Activated naive CD8-positive, alpha-beta T cell treated with anti-CD3 and anti-CD28 coated beads, Interleukin-2, amount 10 ng/mL, durations not matched to agents 7 days and 5 days (primary cell): ENCODE data around the gene KIF26B. TPM values are rescaled to one million over a fixed set of nuclear protein-coding genes. Genes with fewer than 3 reads are reported as not detected.

ENCODE experiments used
- ATAC-seq: fragments of 150-1000 bp; cut with Tn5 transposase; one replicate; pipeline ENCODE4 v1.10.0; 2021; ENCODE audit warnings: low read depth, moderate library complexity
- POLR2A ChIA-PET: fragments of 350-600 bp; sonication (Branson Sonifier 250); formaldehyde crosslinking; loops from one replicate; lab custom pipeline; 2021; ENCODE audit warnings: antibody characterized with exemption; lab: Charles Lee
- DNase-seq: peaks from one replicate; pipeline ENCODE4 v3.0.0; 2021
- H3K27ac Mint-ChIP-seq: one replicate; pipeline ENCODE4 v1.8.0; 2022; ENCODE audit warnings: mild to moderate bottlenecking, mixed read lengths
- H3K27me3 Mint-ChIP-seq: one replicate; pipeline ENCODE4 v1.8.0; 2022; ENCODE audit warnings: mild to moderate bottlenecking, moderate library complexity, mixed read lengths
- H3K36me3 Mint-ChIP-seq: one replicate; pipeline ENCODE4 v1.8.0; 2021; ENCODE audit warnings: mild to moderate bottlenecking, mixed read lengths
- H3K4me1 Mint-ChIP-seq: one replicate; pipeline ENCODE4 v1.8.0; 2021; ENCODE audit warnings: mixed read lengths
- H3K4me3 Mint-ChIP-seq: one replicate; pipeline ENCODE4 v1.8.0; 2022; ENCODE audit warnings: mild to moderate bottlenecking, moderate library complexity, mixed read lengths
- H3K9me3 Mint-ChIP-seq: one replicate; pipeline ENCODE4 v1.8.0; 2021; ENCODE audit warnings: mixed read lengths
- total RNA-seq, 2 experiments: library from RNA; stranded (reverse); gene quantifications; one replicate each; pipeline ENCODE4 v1.2.3, GENCODE V29; 2021

Gene KIF26B
- total RNA-seq, 2 experiments from 2014 or later = 0.14 TPM; not detected in 1

DNA sequence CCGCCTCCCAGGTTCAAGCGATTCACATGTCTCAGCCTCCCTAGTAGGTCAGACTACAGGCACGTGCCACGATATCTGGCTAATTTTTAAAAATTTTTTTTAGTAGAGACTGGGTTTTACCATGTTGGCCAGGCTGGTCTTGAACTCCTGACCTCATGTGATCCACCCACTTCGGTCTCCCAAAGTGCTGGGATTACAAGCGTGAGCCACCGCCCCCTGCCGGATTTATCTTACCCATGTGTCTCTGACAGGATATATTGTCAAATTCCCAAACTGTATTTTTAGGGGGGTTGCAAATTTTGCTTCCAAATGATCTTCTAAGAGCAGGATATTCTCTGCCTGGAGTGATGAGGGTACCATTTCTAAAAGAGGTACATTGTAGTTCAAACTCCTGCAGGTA is 74.3 kb downstream of the KIF26B start:
- no peak overlapping the region for H3K27ac Mint-ChIP-seq
- ATAC-seq (no peak), DNase-seq (no peak)
- no peak overlapping the region for H3K4me3 Mint-ChIP-seq
- H3K9me3 Mint-ChIP-seq = no peaks in the 10 kb centered on the region
- H3K4me1 Mint-ChIP-seq = no peaks in the 10 kb centered on the region
- H3K36me3 Mint-ChIP-seq = no peaks in the 10 kb centered on the region
- H3K27me3 Mint-ChIP-seq = peaks cover 8% of the 10 kb centered on the region
- POLR2A ChIA-PET = no interaction called here

- H3K4me1 Mint-ChIP-seq = no peaks in the 10 kb centered on the region
- H3K36me3 Mint-ChIP-seq = no peaks in the 10 kb centered on the region
- no peak for ATAC-seq
- H3K4me3 Mint-ChIP-seq = no peak overlapping the region
- no peak overlapping the region for H3K27ac Mint-ChIP-seq
- no peaks in the 10 kb centered on the region for H3K9me3 Mint-ChIP-seq
- DNase-seq = no peak
- POLR2A ChIA-PET = no interaction called here
- H3K27me3 Mint-ChIP-seq = peaks cover 13% of the 10 kb centered on the region
These were observed 78.1 kb downstream of the KIF26B start for GRCh38 chr1:245232931-245233330.

DNA sequence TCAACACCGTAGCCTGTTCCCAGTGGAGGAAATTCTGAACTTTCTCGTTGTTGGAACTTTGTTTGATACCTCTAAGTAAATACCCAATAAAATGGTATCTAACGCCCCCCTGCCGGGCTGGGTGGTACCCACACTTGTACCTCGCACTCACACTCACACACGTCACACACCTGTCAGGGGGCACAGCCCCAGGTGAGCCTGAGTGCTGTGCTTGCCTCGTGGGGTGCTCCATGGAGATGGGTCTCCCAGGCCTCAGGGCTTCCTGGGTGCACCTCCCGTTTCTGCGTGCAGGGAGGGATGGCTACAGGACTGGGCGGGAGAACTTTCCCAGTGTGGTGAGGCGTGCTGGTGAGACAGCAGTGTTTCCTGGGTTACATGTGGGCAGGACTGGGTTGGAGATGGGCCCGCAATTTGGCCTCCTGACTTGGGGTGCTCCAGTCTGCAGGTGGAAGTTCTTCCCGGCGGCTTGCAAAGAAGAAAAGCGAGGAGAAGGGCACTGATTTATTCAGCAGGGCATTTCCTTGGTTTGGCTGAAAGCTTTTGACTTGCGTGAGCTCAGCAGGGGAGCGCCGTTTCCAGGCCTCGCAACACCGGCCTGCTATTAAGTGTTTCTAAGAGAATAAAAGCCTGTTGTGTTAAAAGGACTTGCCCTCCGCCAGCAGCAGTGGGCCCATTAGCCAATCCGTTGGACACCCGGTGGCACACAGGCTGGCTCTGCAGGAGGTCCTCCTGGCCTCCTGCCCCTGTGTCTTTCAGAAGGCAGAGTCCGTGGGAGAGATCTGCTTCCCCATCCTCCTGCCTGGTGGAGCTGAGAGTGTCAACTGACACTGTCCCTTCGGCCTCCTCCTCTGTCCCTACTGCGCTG is 79.7 kb downstream of the KIF26B start:
- Mint-ChIP-seq H3K4me3 (no peak overlapping the region), H3K4me1 (no peaks in the 10 kb centered on the region), H3K9me3 (no peaks in the 10 kb centered on the region), H3K36me3 (no peaks in the 10 kb centered on the region), H3K27ac (no peak overlapping the region), H3K27me3 (peaks cover 15% of the 10 kb centered on the region)
- ATAC-seq = no peak
- no peak for DNase-seq
- POLR2A ChIA-PET = no interaction called here

- no peak for ATAC-seq
- Mint-ChIP-seq H3K36me3 (no peaks in the 10 kb centered on the region), H3K27me3 (peaks cover 17% of the 10 kb centered on the region)
These were observed 80.4 kb downstream of the KIF26B start for GRCh38 chr1:245235156-245235555.

GRCh38 chr1:245240648-245241165 is 85.9 kb downstream of the KIF26B start:
- ATAC-seq = no peak

More at GRCh38 chr1:245235156-245235555, 80.4 kb downstream of the KIF26B start:
- H3K9me3 Mint-ChIP-seq = no peaks in the 10 kb centered on the region
- POLR2A ChIA-PET = no interaction called here
- no peak for DNase-seq
- no peak overlapping the region for H3K4me3 Mint-ChIP-seq
- H3K27ac Mint-ChIP-seq = no peak overlapping the region
- H3K4me1 Mint-ChIP-seq = no peaks in the 10 kb centered on the region

DNA sequence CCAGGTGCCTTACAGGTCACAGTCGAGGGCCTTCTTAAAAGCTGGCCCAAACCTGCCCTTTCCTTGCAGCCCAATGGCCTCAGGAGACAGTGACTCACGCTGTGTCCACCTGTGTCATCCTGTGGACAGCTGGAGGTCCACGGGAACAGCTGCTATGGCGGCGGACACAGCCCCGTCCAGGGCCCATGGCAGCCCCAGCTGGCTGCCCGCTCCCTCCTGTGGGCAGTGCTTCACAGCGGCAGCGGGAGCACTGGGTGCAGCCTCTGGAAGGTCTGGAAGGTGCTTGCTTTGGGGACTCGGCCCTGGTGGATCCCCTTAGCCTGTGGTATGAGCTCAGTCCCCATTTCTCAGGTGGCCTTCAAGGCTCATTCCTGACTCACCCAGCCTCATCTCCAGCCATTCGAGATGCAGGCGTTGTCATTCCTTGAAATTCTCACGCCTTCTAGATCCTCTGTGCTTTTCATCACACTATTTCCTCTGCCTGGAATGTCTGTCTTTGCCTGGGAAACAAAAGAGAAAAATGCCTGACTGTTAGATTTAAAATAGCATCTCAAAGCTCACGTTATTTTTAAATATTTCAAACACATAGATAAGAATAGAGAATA is 86.8 kb downstream of the KIF26B start:
- peaks cover 9% of the 10 kb centered on the region for H3K27me3 Mint-ChIP-seq
- no peaks in the 10 kb centered on the region for H3K9me3 Mint-ChIP-seq
- H3K4me3 Mint-ChIP-seq = no peak overlapping the region
- POLR2A ChIA-PET = no interaction called here
- no peaks in the 10 kb centered on the region for H3K4me1 Mint-ChIP-seq
- H3K36me3 Mint-ChIP-seq = no peaks in the 10 kb centered on the region
- H3K27ac Mint-ChIP-seq = no peak overlapping the region
- ATAC-seq = no peak
- no peak for DNase-seq

More at GRCh38 chr1:245240648-245241165, 85.9 kb downstream of the KIF26B start:
- H3K36me3 Mint-ChIP-seq = no peaks in the 10 kb centered on the region
- POLR2A ChIA-PET = no interaction called here
- no peak overlapping the region for H3K4me3 Mint-ChIP-seq
- H3K4me1 Mint-ChIP-seq = no peaks in the 10 kb centered on the region
- no peak overlapping the region for H3K27ac Mint-ChIP-seq
- no peak for DNase-seq
- H3K9me3 Mint-ChIP-seq = no peaks in the 10 kb centered on the region
- peaks cover 9% of the 10 kb centered on the region for H3K27me3 Mint-ChIP-seq

DNA sequence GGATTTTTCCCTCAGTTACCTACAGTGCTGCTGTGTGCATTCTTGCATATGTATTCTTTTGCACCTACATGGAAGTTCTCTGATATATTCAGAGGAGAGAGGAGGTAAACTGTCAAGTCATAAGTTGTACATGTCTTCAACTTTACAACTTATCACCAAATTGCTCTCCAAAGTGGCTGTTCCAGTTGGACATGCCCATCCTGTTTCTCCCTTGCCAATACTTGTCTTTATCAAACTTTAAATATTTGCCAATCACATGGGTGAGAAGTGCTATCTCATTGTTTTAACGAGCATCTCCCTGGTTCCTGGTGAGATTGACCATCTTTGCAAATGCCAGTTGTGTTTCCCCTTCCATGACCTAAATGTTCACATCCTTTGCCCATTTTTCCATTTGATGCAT is 88.2 kb downstream of the KIF26B start:
- Mint-ChIP-seq H3K9me3 (no peaks in the 10 kb centered on the region), H3K4me3 (no peak overlapping the region), H3K4me1 (no peaks in the 10 kb centered on the region), H3K27me3 (peaks cover 9% of the 10 kb centered on the region), H3K36me3 (no peaks in the 10 kb centered on the region), H3K27ac (no peak overlapping the region)
- DNase-seq (no peak), ATAC-seq (no peak)
- POLR2A ChIA-PET = no interaction called here

- ATAC-seq (no peak), DNase-seq (no peak)
- Mint-ChIP-seq H3K27ac (no peak overlapping the region), H3K4me3 (no peak overlapping the region), H3K36me3 (no peaks in the 10 kb centered on the region), H3K9me3 (no peaks in the 10 kb centered on the region), H3K4me1 (no peaks in the 10 kb centered on the region), H3K27me3 (peaks cover 3% of the 10 kb centered on the region)
- POLR2A ChIA-PET = no interaction called here
These were observed 90.4 kb downstream of the KIF26B start for GRCh38 chr1:245245021-245245667.

DNA sequence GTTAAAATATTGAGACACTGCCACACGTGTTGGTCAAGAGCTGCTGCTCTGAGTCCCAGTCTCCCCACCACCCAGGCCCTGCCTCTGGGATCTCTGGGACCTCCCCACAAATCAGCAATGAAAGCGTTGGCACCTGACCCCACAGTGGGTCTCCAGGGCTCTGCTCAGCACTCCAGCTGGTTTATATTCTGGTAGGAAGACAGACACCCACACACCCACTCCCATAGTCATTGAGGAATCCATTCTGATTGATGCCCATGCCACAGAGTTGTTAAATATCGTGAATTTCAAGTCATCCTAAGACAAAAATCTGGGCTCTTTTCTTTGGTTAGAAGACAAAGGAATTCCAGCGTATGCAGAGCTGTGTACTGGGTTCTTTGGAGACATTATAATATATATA is 91.6 kb downstream of the KIF26B start:
- POLR2A ChIA-PET = no interaction called here
- no peak overlapping the region for H3K4me3 Mint-ChIP-seq
- H3K27me3 Mint-ChIP-seq = no peaks in the 10 kb centered on the region
- no peak overlapping the region for H3K27ac Mint-ChIP-seq
- H3K9me3 Mint-ChIP-seq = peaks cover 1% of the 10 kb centered on the region
- ATAC-seq (no peak), DNase-seq (no peak)
- H3K36me3 Mint-ChIP-seq = no peaks in the 10 kb centered on the region
- H3K4me1 Mint-ChIP-seq = no peaks in the 10 kb centered on the region

DNA sequence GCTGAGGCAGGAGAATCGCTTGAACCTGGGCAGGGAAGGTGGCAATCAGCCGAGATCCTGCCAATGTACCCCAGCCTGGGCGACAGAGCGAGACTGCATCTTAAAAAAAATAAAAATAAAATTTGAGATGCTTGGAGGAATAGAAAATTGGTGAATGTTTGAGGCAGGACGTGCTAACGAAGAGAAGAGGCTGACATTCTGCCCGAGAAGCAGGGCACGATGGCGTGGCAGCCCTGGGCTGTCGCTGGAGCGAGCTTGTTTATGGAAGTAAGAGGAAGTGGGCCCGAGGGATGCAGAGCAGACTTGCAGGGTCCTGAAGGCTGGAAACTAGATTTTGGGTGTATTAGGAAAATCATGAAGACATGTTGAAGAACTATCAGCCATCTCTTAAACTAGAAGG is 92.6 kb downstream of the KIF26B start:
- ATAC-seq (no peak), DNase-seq (no peak)
- Mint-ChIP-seq H3K36me3 (no peaks in the 10 kb centered on the region), H3K27me3 (no peaks in the 10 kb centered on the region), H3K4me3 (no peak overlapping the region), H3K9me3 (peaks cover 1% of the 10 kb centered on the region), H3K27ac (no peak overlapping the region), H3K4me1 (no peaks in the 10 kb centered on the region)
- POLR2A ChIA-PET = no interaction called here

- Mint-ChIP-seq H3K36me3 (no peaks in the 10 kb centered on the region), H3K4me1 (no peaks in the 10 kb centered on the region), H3K9me3 (peaks cover 3% of the 10 kb centered on the region), H3K4me3 (no peak overlapping the region), H3K27ac (no peak overlapping the region), H3K27me3 (no peaks in the 10 kb centered on the region)
- POLR2A ChIA-PET = no interaction called here
- DNase-seq (no peak), ATAC-seq (no peak)
These were observed 93.0 kb downstream of the KIF26B start for GRCh38 chr1:245247801-245248200.

DNA sequence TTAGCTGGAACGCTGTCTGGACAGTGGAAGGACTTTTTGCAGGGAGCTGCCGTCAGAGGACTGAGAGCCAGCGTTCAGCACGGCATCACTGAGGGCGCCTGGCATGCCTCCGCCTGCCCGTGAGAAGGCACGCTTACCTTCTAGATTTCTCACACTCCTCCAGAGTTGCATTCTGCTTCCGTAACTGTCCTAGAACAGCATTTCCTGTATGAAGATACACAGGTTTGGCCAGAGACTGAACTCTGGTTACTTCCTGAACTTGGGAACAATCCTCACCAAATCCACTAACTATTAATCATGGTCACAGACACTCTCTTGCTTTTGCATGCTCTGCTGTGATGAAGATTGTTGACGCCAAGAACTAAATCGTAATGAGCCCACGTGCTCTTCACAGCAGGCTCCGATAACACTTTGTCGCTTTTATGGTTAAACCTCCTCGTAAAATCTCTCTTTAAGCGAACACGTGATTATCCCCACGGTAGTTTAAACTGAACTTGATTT is 93.5 kb downstream of the KIF26B start:
- POLR2A ChIA-PET = no interaction called here
- H3K9me3 Mint-ChIP-seq = peaks cover 3% of the 10 kb centered on the region
- H3K36me3 Mint-ChIP-seq = no peaks in the 10 kb centered on the region
- DNase-seq = no peak
- no peaks in the 10 kb centered on the region for H3K4me1 Mint-ChIP-seq
- no peak overlapping the region for H3K27ac Mint-ChIP-seq
- no peak overlapping the region for H3K4me3 Mint-ChIP-seq
- no peak for ATAC-seq
- no peaks in the 10 kb centered on the region for H3K27me3 Mint-ChIP-seq

- ATAC-seq (no peak), DNase-seq (no peak)
- no peak overlapping the region for H3K27ac Mint-ChIP-seq
- H3K36me3 Mint-ChIP-seq = no peaks in the 10 kb centered on the region
- H3K9me3 Mint-ChIP-seq = peaks cover 5% of the 10 kb centered on the region
- POLR2A ChIA-PET = no interaction called here
- H3K27me3 Mint-ChIP-seq = peaks cover 2% of the 10 kb centered on the region
- no peaks in the 10 kb centered on the region for H3K4me1 Mint-ChIP-seq
- no peak overlapping the region for H3K4me3 Mint-ChIP-seq
These were observed 101.0 kb downstream of the KIF26B start for GRCh38 chr1:245255783-245256182.
